Measurements from ENCODE around the gene PLOD1. TPM values are rescaled to one million over a fixed set of nuclear protein-coding genes. Genes with fewer than 3 reads are reported as not detected.

Gene PLOD1
- total and polyA plus RNA-seq, 2 experiments from 2014 or later = 22.4 to 62.9 TPM

DNA sequence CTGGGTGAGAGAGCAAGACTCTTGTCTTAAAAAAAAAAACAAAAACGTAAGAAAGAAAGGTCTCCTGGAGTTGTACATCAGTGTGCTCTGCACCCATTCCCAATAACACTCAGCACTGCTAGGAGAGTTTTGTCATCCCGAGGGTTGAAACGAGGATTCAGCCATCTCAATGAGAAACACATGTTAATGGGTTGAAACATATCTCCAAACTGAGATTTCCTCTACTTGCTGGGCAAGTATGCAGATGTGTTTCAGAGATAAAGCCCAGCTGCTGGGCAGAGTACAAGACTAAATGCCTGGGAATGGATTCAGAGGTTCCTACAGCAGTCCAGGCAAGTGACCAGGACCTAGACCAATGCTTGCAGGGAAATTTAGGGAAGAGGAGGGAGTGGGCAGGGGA lies 43.1 kb downstream of the PLOD1 start (continued):
- no peak for TF ChIP-seq CTCF (conservative IDR thresholded peaks at IDR 0.05; ENCODE audit: low read depth in 2 of 2)
- no peak for TF ChIP-seq EZH2 (IDR thresholded peaks at IDR 0.05; ENCODE audit: low read depth, unreplicated experiment)
- no peak for TF ChIP-seq ZNF331 (CRISPR knock-in tag; IDR thresholded peaks at IDR 0.05; ENCODE audit: low read depth)
- no peak for TF ChIP-seq JUNB (IDR thresholded peaks at IDR 0.05; ENCODE audit: unreplicated experiment)
- no peak for TF ChIP-seq REST (IDR thresholded peaks at IDR 0.05; ENCODE audit: unreplicated experiment)
- TF ChIP-seq CREB1 (CRISPR knock-in tag; IDR thresholded peaks at IDR 0.05; ENCODE audit: low read depth) = no peak
- no peak for TF ChIP-seq NANOG (IDR thresholded peaks at IDR 0.05; ENCODE audit: borderline replicate concordance)
- no peak for TF ChIP-seq ZNF114 (CRISPR knock-in tag; IDR thresholded peaks at IDR 0.05)
- no peak for TF ChIP-seq POLR2AphosphoS5 (IDR thresholded peaks at IDR 0.05; ENCODE audit: low read depth)
- no peak for TF ChIP-seq EZH2phosphoT487 (IDR thresholded peaks at IDR 0.05; ENCODE audit: unreplicated experiment)

- Mint-ChIP-seq H3K27me3 (ENCODE audit: insufficient read depth, low read depth, poor library complexity) (peaks cover 14% of the 10 kb centered on the region), H3K27ac (no peak overlapping the region), H3K4me1 (peaks cover 15% of the 10 kb centered on the region), H3K36me3 (ENCODE audit: low read depth) (peaks cover 29% of the 10 kb centered on the region), H3K4me3 (no peak overlapping the region), H3K9me3 (no peaks in the 10 kb centered on the region)
- Histone ChIP-seq H4K20me1 (replicated peaks; ENCODE audit: insufficient read depth) (peaks cover 13% of the 10 kb centered on the region; the same call in 1 of the 2 replicates), H3K9me2 (ENCODE audit: insufficient read depth) (no peaks in the 10 kb centered on the region), H2AFZ (no peak overlapping the region), H3K4me1 (ENCODE audit: insufficient read depth) (peaks cover 13% of the 10 kb centered on the region), H3F3A (replicated peaks; ENCODE audit: low read depth) (peaks cover 17% of the 10 kb centered on the region), H3K36me3 (ENCODE audit: insufficient read depth) (0 out of 2 replicates have a peak, but pooled peaks cover 7% of the 10 kb centered on the region), H3K27me3 (ENCODE audit: insufficient read depth) (no peaks in the 10 kb centered on the region), H3K27ac (ENCODE audit: low read depth) (no peak overlapping the region), H3K4me2 (no peak overlapping the region), H3K4me3 (no peak overlapping the region), H3K79me2 (replicated peaks; ENCODE audit: insufficient read depth) (peaks cover 28% of the 10 kb centered on the region)
- DNase-seq (ENCODE audit: low spot score) = no peak
- no peak for ATAC-seq
- no peak for TF ChIP-seq CTCF (conservative IDR thresholded peaks at IDR 0.05; ENCODE audit: low read depth in 2 of 2)
- no peak for TF ChIP-seq NANOG (IDR thresholded peaks at IDR 0.05; ENCODE audit: borderline replicate concordance)
- no peak for TF ChIP-seq JUNB (IDR thresholded peaks at IDR 0.05; ENCODE audit: unreplicated experiment)
- TF ChIP-seq ETS1 (IDR thresholded peaks at IDR 0.05) = no peak
- TF ChIP-seq EZH2phosphoT487 (IDR thresholded peaks at IDR 0.05; ENCODE audit: unreplicated experiment) = no peak
- TF ChIP-seq ZNF114 (CRISPR knock-in tag; IDR thresholded peaks at IDR 0.05) = no peak
- TF ChIP-seq CREB1 (CRISPR knock-in tag; IDR thresholded peaks at IDR 0.05; ENCODE audit: low read depth) = no peak
- TF ChIP-seq EZH2 (IDR thresholded peaks at IDR 0.05; ENCODE audit: low read depth, unreplicated experiment) = no peak
Measured at GRCh38 chr1:11978301-11978700, 43.8 kb downstream of the PLOD1 start.
